ENCODE data around the gene MPZL3.
"Not testable (repeated sequence)": the region's sequence is repeated elsewhere in the genome, so short reads cannot be mapped to it uniquely, and the experiment has no call there.

MPZL3 gene

GRCh38 chr11:118186346-118187107 is 65.6 kb downstream of the MPZL3 start:
- no peak for DNase-seq

- peak in 1 of 58 donors; percentile 9 for DNase-seq
Observed at GRCh38 chr11:118184784-118185579, 67.2 kb downstream of the MPZL3 start.

GRCh38 chr11:118183691-118184090 is 68.5 kb downstream of the MPZL3 start:
- DNase-seq, result not testable (repeated sequence)

- DNase-seq, result peak in 57 of 58 donors; percentile 30 to 94 (median 87)
Observed at GRCh38 chr11:118180300-118180703, 71.9 kb downstream of the MPZL3 start.

- DNase-seq, result no peak
Observed at GRCh38 chr11:118176778-118177134, 75.4 kb downstream of the MPZL3 start.
